ENCODE data around the gene STAT5B.
A peak's percentile ranks its signal among the peaks of the same experiment; 100 is the strongest.
"Not testable (repeated sequence)": the region's sequence is repeated elsewhere in the genome, so short reads cannot be mapped to it uniquely, and the experiment has no call there.

STAT5B gene

DNA sequence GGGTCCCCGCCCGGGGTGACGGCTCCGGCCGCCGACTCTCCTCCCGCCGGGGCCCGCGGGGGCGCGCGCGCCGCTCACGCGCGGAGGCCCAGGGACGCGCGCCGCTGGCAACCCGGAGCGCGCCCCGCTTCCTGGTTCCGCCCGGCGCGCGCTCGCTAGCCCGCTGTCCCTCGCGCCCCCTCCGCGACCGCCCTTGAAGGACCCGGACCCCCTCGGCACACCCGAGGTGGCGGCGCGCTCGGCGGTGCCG is at the start of gene STAT5B:
Gene STAT5B (minus strand): TSS at position 33 of the 250 bp plus-strand sequence. CDS start 44,264 bp downstream, outside the sequence.
- DNase-seq (ENCODE audit: low read depth) = no peak

DNA sequence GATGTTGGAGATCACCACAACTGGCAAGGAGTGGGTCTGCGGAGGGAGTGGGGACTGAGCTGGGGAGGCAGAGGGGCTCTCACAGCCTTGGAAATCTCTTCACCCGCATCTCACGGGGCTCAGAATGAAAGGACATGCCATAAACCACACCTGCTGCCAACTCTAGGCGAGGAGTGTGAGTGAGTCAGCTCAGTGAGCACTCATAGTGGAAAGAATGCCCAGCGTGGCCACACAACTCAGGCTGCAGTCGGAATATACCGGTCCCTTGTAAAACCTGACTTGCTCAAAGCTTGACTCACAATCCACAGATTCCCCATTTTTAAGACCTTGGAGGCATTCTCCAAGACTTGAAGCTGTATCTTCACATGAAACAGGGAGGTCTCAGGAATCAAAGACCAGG is 48.8 kb upstream of the STAT5B start:
- DNase-seq (ENCODE audit: low read depth) = no peak

DNA sequence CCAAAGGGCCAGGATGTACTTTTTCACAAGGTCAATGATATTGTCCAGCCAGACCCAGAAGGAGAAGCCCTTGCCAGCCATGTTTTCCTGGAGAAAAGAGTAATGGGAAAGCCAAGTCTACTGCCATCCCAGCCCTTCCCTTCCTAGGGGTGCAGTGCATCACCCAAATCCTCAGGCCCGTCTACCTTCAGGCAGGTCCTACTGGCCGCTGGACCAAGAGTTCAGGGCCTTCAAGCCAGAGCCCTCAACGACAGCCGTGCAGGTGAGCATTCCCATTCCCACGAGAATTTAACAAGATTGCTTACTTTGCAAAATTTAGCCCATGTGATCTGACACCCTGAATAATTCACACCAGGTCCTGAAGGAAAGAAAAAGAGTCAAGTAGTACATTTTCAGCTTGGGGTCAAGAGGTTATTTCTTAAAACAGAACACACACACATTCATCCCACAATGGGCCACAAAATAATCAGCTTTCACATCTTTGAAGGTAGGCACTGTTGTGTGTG is 47.1 kb upstream of the STAT5B start:
- DNase-seq (ENCODE audit: low read depth) = no peak

DNA sequence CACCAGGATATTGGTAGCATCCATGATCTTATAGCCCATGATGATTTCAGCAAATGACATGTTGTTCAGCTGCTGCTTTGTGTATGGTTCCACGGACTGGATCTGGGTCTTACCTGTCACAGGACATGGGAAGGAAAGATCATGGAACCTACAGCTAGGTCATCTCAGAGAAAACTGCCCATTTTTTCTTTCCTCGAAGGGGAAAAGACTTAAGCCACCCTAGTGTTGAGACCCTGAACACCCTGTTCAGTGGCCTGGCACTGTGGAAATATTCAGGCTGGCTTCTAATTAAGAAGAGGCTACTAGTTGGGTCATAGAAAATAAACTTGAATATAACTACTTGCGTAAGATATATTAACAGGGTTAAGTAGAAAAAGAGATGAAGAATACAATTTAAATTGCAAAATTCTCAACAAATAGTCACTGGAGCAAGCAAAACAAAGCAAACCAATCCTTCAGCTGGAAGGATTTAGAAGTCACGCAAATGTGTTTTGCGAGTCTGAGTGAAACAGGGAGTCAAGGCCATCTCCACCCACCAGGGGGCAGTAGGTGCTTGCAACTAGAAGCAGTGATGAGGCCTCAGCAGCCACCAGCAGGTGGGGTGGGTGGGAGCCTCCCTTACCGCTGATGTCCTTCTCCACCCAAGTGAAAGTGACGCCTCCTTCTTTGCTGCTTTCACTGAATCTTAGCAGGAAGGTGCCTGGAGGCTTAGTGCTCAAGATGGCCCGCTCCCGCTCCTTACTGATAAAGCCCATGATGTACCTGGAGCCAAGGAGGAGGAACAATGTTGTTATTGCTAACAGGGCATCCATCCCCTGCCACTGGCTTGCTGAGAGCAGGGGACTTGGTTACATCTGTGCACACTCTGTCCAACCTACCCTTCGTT is 46.4 kb upstream of the STAT5B start:
- DNase-seq (ENCODE audit: low read depth) = peak; percentile 96

DNA sequence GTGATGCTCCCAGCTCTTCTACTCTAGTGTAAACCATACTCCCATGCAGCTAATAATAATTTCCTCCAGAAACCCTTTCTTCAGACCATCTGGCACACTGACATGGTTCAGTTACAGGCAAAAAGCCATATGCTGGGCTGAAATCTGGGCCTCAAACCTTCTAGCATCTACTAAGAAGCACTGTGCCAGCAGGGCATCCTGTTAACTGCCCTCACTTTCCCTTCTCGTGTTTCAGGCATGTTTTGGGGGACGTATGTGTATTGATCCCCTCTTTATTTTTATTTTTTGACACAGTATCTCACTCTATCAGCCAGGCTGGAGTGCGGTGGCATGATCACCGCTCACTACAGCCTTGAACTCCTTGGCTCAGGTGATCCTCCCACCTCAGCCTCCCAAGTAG is 45.4 kb upstream of the STAT5B start:
- no peak for DNase-seq (ENCODE audit: low read depth)

DNA sequence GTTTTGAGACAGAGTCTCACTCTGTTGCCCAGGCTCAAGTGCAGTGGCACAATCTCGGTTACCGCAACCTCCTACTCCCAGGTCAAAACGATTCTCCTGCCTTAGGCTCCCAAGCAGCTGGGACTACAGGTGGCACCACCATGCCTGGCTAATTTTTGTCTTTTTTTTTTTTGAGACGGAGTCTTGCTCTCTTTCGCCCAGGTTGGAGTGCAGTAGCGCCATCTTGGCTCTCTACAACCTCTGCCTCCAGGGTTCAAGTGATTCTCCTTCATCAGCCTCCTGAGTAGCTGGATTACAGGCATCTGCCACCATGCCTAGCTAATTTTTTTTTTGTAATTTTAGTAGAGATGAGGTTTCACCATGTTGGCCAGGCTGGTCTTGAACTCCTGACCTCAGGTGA is 41.8 kb upstream of the STAT5B start:
- DNase-seq (ENCODE audit: low read depth) = not testable (repeated sequence)

DNA sequence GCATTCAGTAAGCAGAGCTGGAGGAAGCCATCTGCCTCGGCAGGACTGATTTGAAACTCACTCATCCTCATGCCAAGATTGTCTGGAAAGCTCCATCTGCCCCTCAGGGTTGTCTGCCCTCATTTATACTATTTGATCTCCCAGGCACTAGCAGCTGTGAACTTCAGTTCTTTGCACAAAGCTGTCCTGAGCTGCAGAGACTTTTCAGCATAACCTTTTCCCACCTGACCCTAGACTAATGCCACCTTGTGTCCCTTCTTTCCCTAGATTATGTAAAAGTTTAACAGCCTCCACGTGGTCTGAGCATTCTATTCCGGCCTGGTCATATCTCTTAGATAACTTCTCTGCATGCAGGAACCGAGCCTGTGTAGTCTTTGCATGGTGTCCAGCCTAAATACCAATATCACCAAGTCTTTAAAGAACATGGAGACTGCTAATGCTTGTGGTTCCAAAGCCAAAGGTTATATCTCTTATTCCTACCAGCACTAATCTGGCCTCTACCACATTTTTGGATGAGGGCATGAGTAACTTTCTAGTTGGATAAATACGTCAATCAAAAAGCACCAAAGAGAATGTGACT is 41.2 kb upstream of the STAT5B start:
- no peak for DNase-seq (ENCODE audit: low read depth)

DNA sequence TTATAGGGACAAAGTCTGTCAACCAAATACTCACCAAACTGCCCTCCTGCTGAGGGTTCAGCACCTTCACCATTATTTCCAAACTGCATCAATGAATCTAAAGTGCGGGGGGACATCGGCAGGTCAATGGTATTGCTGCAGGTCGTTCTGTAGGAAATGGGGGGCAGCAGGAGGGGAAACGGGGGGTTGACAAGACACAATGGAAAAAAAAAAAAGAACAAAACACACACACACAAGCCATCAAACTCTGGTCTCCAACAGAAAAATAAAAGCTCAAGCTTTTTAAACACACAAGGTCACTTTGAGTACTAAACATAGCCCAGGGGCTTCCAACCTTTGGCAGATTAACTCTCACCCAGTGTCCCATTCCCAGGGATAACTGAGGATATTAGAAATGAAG is 40.6 kb upstream of the STAT5B start:
- no peak for DNase-seq (ENCODE audit: low read depth)

DNA sequence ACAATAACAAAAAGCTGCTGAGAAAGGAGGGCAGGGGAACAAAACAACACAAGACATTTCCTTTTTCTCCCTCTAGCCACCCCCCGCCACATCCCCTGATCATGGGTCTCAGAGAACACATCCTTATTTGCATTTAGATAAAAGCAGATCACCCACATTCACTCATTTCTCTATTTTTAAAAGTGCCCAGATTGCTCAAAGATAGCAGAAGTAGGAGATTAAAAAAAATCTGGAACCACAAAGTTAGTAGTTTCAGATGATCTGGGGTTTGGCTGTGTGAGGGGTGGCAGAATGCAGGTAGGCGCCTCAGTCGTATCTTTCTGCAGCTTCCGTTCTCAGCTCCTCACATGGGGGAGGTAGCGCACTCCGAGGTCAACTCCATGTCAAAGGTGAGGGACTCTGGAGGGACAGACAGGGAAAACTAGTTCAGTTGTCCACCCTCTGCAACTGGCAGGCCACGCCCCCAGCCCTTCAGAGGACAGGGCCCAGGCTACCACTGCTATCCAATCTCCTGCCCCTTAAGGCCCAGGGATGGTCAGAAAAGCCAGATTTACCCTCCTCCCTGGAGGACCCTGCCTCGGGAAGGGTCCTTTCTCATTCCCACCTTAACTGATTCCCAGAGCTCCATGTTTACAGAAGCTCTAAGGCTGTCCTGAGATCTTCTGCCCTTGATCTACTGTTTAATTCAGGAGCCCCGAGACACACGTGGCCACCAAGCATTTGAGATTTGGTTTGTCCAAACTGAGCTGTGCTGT is 39.4 kb upstream of the STAT5B start:
- DNase-seq (ENCODE audit: low read depth) = no peak

DNA sequence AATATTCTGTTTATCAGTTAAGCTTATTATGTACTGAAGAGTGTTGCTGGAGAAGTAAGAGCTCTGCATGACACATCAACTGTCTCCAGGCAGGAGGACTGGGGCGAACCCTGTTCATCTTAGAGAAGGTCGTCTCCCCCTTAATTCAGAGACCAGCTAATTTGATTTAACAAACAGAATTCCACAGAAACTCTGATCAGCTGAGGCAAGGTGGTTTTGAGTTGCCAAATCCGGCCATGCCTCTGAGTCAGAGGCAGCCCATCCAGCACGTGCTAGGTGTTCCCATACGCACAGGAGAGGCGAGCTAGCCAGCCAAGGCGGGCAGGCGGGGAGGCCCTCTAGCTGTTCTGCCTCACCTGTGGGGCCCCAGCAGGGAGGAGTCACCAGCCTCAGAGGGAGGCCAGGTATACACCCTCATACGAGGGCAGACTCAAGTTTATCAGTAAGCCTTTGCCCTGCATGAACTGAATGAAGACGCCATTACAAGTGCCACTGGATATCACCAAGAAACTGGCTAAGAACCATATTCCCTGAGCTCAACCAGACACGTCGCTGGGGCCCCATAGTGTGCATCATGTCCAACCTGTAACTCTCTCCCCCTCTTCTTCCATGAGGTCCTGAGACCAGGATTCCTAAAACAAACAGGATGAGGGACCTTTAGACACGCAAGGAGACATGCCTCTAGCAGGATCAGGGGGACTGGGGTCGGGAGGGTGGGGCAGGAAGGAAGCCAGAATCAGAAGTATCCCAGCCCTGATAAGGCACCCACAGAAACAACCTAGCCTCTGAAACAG is 37.8 kb upstream of the STAT5B start:
- DNase-seq (ENCODE audit: low read depth) = no peak

DNA sequence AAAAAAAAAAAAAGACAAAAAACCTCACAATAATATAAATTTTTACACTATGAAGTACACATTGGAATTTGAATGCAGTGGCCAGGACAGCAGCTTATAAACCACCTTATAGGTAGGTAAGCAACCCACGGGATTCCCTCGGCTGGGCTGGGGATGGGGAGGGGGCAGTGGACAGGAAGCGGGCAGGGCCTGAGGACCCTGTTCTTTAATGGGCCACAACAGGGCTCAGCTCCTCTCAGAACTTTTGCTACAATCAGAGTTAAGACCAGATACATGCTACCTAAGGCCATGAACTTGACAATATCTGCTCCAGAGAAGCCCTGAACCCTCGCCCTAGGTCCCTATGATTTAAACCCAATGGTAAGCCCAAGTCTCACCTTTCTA is 37.2 kb upstream of the STAT5B start:
- DNase-seq (ENCODE audit: low read depth) = no peak

DNA sequence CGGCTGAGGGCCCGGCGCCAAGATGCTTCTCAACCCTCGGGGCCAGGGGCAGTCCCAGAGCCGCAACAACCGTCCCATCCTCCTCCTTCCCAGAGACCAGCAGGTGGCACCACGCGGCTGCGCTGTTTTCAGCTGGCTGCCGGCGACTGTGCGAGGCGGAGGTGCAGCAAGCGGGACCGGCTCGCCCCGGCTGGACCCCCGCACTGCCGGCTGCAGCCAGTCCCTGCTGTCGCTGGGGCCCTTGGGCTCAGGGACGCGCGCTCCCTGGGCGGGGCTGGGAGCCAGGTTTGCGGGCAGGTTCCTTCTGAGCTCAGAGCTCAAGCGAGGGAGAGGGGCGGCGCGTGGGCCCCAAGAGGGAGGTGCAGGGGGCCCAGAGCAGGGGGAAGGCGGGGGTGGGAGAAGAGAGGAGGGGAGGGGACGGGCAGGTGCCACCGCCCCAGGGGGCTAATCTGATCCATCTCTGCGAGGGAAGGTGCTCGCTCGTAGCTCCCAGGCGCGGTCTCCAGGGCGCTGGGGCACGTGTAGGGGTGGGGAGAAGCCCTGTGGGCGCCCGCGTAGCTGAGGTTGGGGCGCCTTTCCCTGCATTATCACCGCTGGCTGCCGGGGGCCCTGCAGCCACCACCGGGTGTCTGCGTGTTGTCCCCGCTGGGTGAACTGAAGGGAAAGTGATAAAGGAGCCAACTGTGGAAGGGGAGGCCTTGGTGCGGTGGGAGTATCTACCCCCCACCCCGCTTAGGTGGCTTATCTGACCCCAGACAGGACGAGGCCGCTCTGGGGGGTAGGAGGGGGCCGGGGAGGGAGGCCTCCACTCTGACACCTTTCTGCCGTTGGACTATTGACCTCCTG is 36.3 kb upstream of the STAT5B start:
- peak; percentile 58 for DNase-seq (ENCODE audit: low read depth)

DNA sequence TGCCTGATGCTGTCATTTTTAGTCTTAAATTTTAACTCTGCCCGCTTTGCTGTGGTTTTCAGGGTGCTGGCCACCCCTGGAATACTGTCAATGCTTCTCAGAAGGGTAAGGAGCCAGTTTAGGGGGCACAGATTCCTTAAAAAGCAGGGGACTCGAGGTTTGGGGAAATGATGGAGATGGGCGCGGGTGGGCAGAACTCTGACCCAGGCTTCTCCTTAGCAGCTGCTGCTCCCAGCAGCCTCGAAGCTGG is 35.8 kb upstream of the STAT5B start:
- DNase-seq (ENCODE audit: low read depth) = no peak

DNA sequence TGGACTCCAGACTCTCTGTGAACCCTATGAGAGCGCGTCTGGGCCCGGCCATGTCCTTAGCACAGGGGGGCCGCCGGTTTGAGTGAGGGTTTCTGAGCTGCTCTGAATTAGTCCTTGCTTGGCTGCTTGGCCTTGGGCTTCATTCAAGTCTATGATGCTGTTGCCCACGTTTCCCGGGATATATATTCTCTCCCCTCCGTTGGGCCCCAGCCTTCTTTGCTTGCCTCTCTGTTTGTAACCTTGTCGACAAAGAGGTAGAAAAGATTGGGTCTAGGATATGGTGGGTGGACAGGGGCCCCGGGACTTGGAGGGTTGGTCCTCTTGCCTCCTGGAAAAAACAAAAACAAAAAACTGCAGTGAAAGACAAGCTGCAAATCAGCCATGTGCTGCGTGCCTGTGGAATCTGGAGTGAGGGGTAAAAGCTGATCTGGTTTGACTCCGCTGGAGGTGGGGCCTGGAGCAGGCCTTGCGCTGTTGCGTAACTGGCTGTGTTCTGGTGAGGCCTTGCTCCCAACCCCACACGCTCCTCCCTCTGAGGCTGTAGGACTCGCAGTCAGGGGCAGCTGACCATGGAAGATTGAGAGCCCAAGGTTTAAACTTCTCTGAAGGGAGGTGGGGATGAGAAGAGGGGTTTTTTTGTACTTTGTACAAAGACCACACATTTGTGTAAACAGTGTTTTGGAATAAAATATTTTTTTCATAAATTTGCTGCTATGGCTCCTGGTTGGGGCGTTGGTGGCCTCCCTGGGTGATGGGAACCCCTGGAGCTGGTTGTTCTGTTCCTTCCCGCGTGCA is 35.2 kb upstream of the STAT5B start:
- no peak for DNase-seq (ENCODE audit: low read depth)

DNA sequence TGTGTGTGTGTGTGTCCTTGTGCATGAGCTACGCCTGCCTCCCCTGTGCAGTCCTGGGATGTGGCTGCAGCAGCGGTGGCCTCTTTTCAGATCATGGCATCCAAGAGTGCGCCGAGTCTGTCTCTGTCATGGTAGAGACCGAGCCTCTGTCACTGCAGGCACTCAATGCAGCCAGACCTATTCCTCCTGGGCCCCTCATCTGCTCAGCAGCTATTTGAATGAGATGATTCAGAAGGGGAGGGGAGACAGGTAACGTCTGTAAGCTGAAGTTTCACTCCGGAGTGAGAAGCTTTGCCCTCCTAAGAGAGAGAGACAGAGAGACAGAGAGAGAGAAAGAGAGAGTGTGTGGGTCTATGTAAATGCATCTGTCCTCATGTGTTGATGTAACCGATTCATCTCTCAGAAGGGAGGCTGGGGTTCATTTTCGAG is 34.6 kb upstream of the STAT5B start:
- DNase-seq (ENCODE audit: low read depth) = no peak

DNA sequence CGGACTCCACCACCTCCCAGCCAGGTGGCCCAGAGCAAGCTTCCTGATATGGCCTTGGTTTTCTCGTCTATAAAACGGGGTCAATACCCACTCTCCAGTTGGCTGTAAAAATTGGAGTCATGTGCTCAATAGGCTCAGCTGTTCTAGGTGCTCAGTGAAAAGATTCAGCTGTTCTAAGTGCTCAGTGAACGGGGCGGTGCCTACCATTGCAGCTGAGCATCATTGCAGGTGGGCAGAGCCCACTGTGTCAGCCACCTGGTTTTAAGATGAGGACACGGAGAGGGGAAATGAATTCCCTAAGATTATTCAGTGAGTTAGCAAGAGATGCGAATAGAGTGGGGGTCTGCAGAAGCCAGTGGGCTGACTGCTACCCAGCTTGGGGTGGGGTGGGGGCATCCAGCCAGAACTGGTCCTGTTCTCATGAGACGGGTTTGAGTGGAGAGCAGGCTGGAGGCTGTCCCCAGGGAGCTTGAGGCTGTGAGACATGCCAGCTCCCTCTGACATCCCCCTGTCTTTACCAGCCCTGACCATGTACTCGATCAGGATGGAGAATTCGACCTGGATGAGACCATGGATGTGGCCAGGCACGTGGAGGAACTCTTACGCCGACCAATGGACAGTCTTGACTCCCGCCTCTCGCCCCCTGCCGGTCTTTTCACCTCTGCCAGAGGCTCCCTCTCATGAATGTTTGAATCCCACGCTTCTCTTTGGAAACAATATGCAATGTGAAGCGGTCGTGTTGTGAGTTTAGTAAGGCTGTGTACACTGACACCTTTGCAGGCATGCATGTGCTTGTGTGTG is 34.0 kb upstream of the STAT5B start:
- DNase-seq (ENCODE audit: low read depth) = no peak

DNA sequence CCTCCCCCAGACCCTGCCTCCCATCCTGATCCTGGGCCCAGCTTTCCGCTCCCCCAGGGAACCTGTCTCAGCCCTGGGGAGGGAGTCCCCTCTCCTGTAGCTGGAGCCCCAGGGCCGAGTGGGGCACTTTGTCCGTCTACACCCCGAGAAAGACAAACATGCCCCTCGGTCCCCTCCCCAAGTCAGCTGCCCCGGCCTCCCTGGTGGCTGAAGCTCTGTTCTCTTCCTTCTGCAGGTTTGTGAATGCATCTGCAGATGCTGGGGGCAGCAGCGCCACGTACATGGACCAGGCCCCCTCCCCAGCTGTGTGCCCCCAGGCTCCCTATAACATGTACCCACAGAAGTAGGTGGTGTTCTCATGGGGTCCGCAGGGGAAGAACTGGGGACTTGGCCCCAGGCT is 33.0 kb upstream of the STAT5B start:
- no peak for DNase-seq (ENCODE audit: low read depth)

DNA sequence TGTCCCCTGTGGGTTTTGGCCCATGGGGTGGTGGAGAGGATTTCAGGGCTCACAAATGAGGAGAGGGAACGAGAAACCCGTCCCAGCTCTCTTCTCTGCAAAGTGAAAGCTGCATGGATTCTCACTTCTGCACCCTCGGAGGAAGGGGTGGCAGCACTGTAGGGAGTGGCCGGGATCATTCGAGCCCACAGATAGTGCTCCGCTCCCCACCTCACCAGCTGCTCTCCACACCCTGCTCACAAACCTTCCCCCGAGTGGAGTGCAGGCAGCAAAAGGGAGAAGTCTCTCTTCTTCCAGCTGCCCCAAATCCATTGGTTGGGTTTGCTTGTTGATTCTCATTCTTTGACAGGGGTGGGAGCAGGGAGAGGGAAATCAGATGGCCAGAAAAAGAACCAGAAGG is 32.3 kb upstream of the STAT5B start:
- DNase-seq (ENCODE audit: low read depth) = no peak

DNA sequence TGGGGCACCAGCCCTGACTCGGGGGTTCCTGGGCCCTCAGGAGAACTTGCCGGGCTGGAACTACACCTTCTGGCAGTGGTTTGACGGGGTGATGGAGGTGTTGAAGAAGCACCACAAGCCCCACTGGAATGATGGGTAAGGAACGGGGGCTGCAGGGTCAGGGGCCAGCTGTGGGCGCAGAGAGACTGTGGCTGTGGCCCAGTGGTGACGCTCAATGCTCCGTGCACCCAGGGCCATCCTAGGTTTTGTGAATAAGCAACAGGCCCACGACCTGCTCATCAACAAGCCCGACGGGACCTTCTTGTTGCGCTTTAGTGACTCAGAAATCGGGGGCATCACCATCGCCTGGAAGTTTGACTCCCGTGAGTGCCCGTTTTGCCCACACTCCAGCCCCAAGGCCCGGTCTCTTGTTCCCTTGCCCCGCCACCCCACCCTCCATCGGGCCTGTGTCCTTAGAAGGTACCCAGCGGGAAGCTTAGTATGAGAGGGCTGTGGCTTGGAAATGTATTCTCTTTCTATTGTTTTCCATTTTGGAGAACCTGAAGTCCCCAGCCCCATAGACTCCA is 31.3 kb upstream of the STAT5B start:
- no peak for DNase-seq (ENCODE audit: low read depth)

DNA sequence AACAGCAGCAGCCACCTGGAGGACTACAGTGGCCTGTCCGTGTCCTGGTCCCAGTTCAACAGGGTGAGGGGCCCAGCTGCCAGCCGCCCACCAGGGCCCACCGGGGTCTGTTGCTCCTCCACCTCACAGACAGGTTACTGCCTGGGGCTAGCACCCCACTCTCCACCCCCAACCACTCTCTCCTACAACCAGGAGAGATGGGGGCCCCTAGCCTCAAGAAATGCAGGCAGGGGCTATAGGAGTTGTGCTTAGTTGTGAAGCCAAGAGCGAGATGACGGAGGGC is 30.1 kb upstream of the STAT5B start:
- DNase-seq (ENCODE audit: low read depth) = no peak

All from stimulated activated CD8-positive, alpha-beta memory T cell treated with anti-CD3 and anti-CD28 coated beads, Interleukin-15, amount 100 ng/mL, for 1 hour (primary cell).